ENCODE results near the gene ZSWIM4. TPM values are rescaled to one million over a fixed set of nuclear protein-coding genes. Genes with fewer than 3 reads are reported as not detected.

ZSWIM4 gene
- total and polyA plus RNA-seq, 7 donors: 0.77 to 7.8 (median 3.7) TPM

GRCh38 chr19:13782537-13782936, 12.7 kb upstream of the ZSWIM4 start:
- DNase-seq: no peak
- Histone ChIP-seq H3K4me1 (peaks cover 11% of the 10 kb centered on the region), H3K27me3 (ENCODE audit: insufficient read depth in 3 of 3, low read length in 2 of 3) (peaks cover 0 to 2% (median 0%) of the 10 kb centered on the region in 3 donors), H3K9me3 (no peaks in the 10 kb centered on the region), H3K36me3 (ENCODE audit: insufficient read depth in 1 of 2, low read depth in 1 of 2) (peaks cover 3 to 20% of the 10 kb centered on the region in 2 donors), H3K27ac (no peak overlapping the region), H3K4me3 (no peak overlapping the region)
- intact Hi-C loops (cut with DNase I): no loop called here
- TF ChIP-seq, protein P1, sequence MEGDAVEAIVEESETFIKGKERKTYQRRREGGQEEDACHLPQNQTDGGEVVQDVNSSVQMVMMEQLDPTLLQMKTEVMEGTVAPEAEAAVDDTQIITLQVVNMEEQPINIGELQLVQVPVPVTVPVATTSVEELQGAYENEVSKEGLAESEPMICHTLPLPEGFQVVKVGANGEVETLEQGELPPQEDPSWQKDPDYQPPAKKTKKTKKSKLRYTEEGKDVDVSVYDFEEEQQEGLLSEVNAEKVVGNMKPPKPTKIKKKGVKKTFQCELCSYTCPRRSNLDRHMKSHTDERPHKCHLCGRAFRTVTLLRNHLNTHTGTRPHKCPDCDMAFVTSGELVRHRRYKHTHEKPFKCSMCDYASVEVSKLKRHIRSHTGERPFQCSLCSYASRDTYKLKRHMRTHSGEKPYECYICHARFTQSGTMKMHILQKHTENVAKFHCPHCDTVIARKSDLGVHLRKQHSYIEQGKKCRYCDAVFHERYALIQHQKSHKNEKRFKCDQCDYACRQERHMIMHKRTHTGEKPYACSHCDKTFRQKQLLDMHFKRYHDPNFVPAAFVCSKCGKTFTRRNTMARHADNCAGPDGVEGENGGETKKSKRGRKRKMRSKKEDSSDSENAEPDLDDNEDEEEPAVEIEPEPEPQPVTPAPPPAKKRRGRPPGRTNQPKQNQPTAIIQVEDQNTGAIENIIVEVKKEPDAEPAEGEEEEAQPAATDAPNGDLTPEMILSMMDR (IDR thresholded peaks at IDR 0.05): no peak
- no peak for ATAC-seq
- WGBS, 3 donors: 67 to 70% (median 70%) methylated on average over 8 of the region's 8 CpGs

GRCh38 chr19:13783565-13784500, 11.4 kb upstream of the ZSWIM4 start:
- DNase-seq (no peak), ATAC-seq (no peak)
- Histone ChIP-seq H3K9me3 (no peaks in the 10 kb centered on the region), H3K27me3 (ENCODE audit: insufficient read depth in 3 of 3, low read length in 2 of 3) (peaks cover 0 to 2% (median 0%) of the 10 kb centered on the region in 3 donors), H3K36me3 (ENCODE audit: insufficient read depth in 1 of 2, low read depth in 1 of 2) (peaks cover 0 to 7% of the 10 kb centered on the region in 2 donors), H3K27ac (no peak overlapping the region), H3K4me3 (no peak overlapping the region), H3K4me1 (peaks cover 17% of the 10 kb centered on the region)
- intact Hi-C loops (cut with DNase I): loop anchor here in 1 of 2 donors (2.0 kb wide), 1 partner anchor 79 kb away; no protein-coding TSS in a partner anchor
- TF ChIP-seq, protein P1 (IDR thresholded peaks at IDR 0.05): no peak
- WGBS, 3 donors: 85 to 87% (median 86%) methylated on average over 18 of the region's 18 CpGs

- DNase-seq: peak; percentile 72 to 87
- H3K4me3 ChIP-seq: peak overlapping the region; percentile 33
- TF ChIP-seq, protein P1 (IDR thresholded peaks at IDR 0.05): peak; percentile 65
- peak; percentile 80 to 90 (median 87) for ATAC-seq
- H3K4me1 ChIP-seq: peaks cover 17% of the 10 kb centered on the region
- H3K27ac ChIP-seq: no peak overlapping the region
- H3K36me3 ChIP-seq (ENCODE audit: insufficient read depth in 1 of 2, low read depth in 1 of 2): no peaks in the 10 kb centered on the region
- H3K27me3 ChIP-seq (ENCODE audit: insufficient read depth in 3 of 3, low read length in 2 of 3): peaks cover 0 to 2% (median 0%) of the 10 kb centered on the region in 3 donors
- WGBS, 3 donors: 10 to 19% (median 12%) methylated on average over 17 of the region's 17 CpGs
- no peaks in the 10 kb centered on the region for H3K9me3 ChIP-seq
- intact Hi-C loops (cut with DNase I): loop anchor here (1.0 to 2.0 kb wide), 2 partner anchors 77 to 78 kb away; no protein-coding TSS in a partner anchor
These were observed 10.4 kb upstream of the ZSWIM4 start for GRCh38 chr19:13784731-13785452.

DNA sequence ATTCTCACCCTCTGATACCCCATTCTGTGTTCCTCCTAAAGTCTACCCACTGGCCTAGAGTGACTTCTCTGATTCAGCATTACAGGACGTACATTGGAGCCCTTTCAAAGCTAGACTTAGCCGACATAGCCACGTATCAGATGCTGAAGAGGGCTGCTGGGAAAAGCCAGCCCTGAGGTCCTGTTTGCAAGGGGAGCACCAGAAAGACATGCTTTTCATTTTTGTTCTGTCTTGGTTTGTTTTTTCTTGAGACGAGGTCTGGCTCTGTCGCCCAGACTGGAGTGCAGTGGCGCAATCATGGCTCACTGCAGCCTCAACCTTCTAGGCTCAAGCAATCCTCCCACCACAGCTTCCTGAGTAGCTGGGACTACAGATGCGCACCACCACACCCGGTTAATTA, 6.3 kb upstream of the ZSWIM4 start:
- DNase-seq (no peak), ATAC-seq (no peak)
- Histone ChIP-seq H3K27me3 (ENCODE audit: insufficient read depth in 3 of 3, low read length in 2 of 3) (peaks cover 0 to 2% (median 0%) of the 10 kb centered on the region in 3 donors), H3K36me3 (ENCODE audit: insufficient read depth in 1 of 2, low read depth in 1 of 2) (no peaks in the 10 kb centered on the region), H3K4me1 (peaks cover 14% of the 10 kb centered on the region), H3K4me3 (no peak overlapping the region), H3K27ac (no peak overlapping the region), H3K9me3 (no peaks in the 10 kb centered on the region)
- intact Hi-C loops (cut with DNase I): no loop called here
- 52 to 72% (median 54%) methylated on average over 8 of the region's 8 CpGs for WGBS, 3 donors
- TF ChIP-seq, protein P1 (IDR thresholded peaks at IDR 0.05): no peak
